T-cell (primary cell): ENCODE results near the gene SERTAD2. TPM values are rescaled to one million over a fixed set of nuclear protein-coding genes. Genes with fewer than 3 reads are reported as not detected.

Experiments
- ATAC-seq, 4 experiments: fragments of 200-7000 bp in 3 of 4; fragments of 150-1000 bp in 1 of 4; cut with Tn5 transposase; replicated peaks in 1 of 4; 1 replicate in 3 of 4; 2 replicates in 1 of 4; pipeline ENCODE4 v1.10.0; 2021; ENCODE audit warnings: moderate library complexity in 3 of 4, mild to moderate bottlenecking in 2 of 4, moderate number of reproducible peaks in 1 of 4
- CTCF ChIA-PET, 2 donors: fragments of 300-600 bp; sonication (Branson Sonifier 250); formaldehyde crosslinking; loops; one replicate each; lab custom pipeline; 2022; ENCODE audit warnings: antibody characterized with exemption in 2 of 2; lab: Charles Lee
- POLR2A ChIA-PET, 2 donors: fragments of 300-600 bp; sonication (Branson Sonifier 250); formaldehyde crosslinking; loops; one replicate each; lab custom pipeline; 2022; ENCODE audit warnings: antibody characterized with exemption in 2 of 2; lab: Charles Lee
- DNase-seq, 35 experiments: peaks; one replicate each; pipeline versions ENCODE4 v3.0.0 to v3.0.0-alpha.2; 2013 to 2023
- H3K27ac ChIP-seq: one replicate; pipeline ENCODE4 v1.5.1; 2013; ENCODE audit warnings: low read length
- H3K27me3 ChIP-seq, 2 experiments: replicated peaks in 1 of 2; 1 replicate in 1 of 2; 2 replicates in 1 of 2; pipeline versions ENCODE4 v1.6.1 to v1.7.0; 2013; ENCODE audit warnings: low read length in 1 of 2, mixed read lengths in 1 of 2; ENCODE audit not compliant: control insufficient read depth in 2 of 2, insufficient read depth in 2 of 2; ENCODE audit errors: extremely low read depth in 1 of 2
- H3K36me3 ChIP-seq, 2 donors: 1 replicate in 1 of 2; 2 replicates in 1 of 2; pipeline versions ENCODE4 v1.6.1 to v1.7.0; 2013; ENCODE audit warnings: low read length in 1 of 2; ENCODE audit not compliant: control insufficient read depth in 2 of 2, insufficient read depth in 1 of 2; ENCODE audit errors: extremely low read depth in 1 of 2
- H3K4me1 ChIP-seq, 2 experiments: 1 replicate in 1 of 2; 2 replicates in 1 of 2; pipeline versions ENCODE4 v1.6.1 to v1.7.0; 2013; ENCODE audit warnings: low read length in 2 of 2, mixed read lengths in 1 of 2; ENCODE audit not compliant: insufficient read depth in 2 of 2, control insufficient read depth in 1 of 2; ENCODE audit errors: extremely low read depth in 1 of 2
- H3K4me3 ChIP-seq, 2 donors: 1 replicate in 1 of 2; 2 replicates in 1 of 2; pipeline versions ENCODE4 v1.5.1 to v1.7.0; 2013; ENCODE audit warnings: mild to moderate bottlenecking in 2 of 2, low read length in 1 of 2, moderate library complexity in 1 of 2; ENCODE audit not compliant: control insufficient read depth in 1 of 2; ENCODE audit errors: extremely low read depth in 1 of 2
- H3K9me3 ChIP-seq: 2 replicates; pipeline ENCODE4 v1.7.0; 2013
- H3K27ac Mint-ChIP-seq, 2 donors: one replicate each; pipeline ENCODE4 v1.8.0; 2020 to 2021; ENCODE audit warnings: mild to moderate bottlenecking in 2 of 2, mixed read lengths in 2 of 2
- H3K27me3 Mint-ChIP-seq, 2 donors: one replicate each; pipeline ENCODE4 v1.8.0; 2021 to 2022; ENCODE audit warnings: mixed read lengths in 2 of 2
- H3K36me3 Mint-ChIP-seq: one replicate; pipeline ENCODE4 v1.8.0; 2021; ENCODE audit warnings: mixed read lengths
- H3K4me1 Mint-ChIP-seq, 3 donors: one replicate each; pipeline ENCODE4 v1.8.0; 2020 to 2022; ENCODE audit warnings: mixed read lengths in 3 of 3, mild to moderate bottlenecking in 1 of 3
- H3K4me3 Mint-ChIP-seq, 3 donors: one replicate each; pipeline ENCODE4 v1.8.0; 2020 to 2022; ENCODE audit warnings: mild to moderate bottlenecking in 3 of 3, mixed read lengths in 3 of 3, moderate library complexity in 3 of 3
- H3K9me3 Mint-ChIP-seq, 3 donors: one replicate each; pipeline ENCODE4 v1.8.0; 2020 to 2022; ENCODE audit warnings: mixed read lengths in 3 of 3
- WGBS: methylation state at CpG from one replicate; pipeline ENCODE4 v1.1.5; 2013; ENCODE audit warnings: missing lambda C conversion rate; ENCODE audit not compliant: insufficient coverage; 5-methylcytosine and 5-hydroxymethylcytosine counted together
- total RNA-seq, 35 experiments: library from RNA in 6 of 35; stranded (reverse) in 6 of 35; fragments of 120-200 nt in 1 of 35; gene quantifications; one replicate each; pipeline versions ENCODE4 v1.2.1 to v1.2.4 and lab custom pipeline; 2013 to 2026

The SERTAD2 gene
- total RNA-seq, 5 donors from 2014 or later (not counting 1 experiment from before 2014, with no cell fraction given): 22.8 to 39.7 (median 27.4) TPM

DNA sequence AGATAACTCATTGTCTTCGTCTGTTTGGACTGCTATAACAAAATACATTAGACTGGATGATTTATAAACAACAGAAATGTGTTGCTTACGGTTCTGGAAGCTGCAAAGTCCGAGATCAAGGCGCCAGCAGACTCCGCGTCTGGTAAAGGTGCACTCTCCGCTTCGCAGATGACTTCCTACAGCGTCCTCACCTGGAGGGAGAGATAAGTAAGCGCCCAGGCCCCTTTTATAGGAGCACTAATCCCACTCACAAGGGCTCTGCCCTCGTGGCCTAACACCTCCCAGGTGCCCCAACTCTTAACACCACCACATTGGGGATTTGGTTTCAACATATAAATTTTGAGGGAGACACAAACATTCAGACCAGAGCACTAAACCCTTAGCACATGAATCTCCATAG lies 51.3 kb downstream of the SERTAD2 start:
- Histone ChIP-seq H3K4me3 (no peak overlapping the region), H3K4me1 (peaks cover 1 to 23% of the 10 kb centered on the region in 2 experiments), H3K27ac (no peak overlapping the region), H3K36me3 (no peaks in the 10 kb centered on the region), H3K9me3 (no peaks in the 10 kb centered on the region), H3K27me3 (peaks cover 0 to 3% of the 10 kb centered on the region in 2 experiments)
- WGBS: 100% methylated on average over 2 of the region's 11 CpGs
- H3K4me1 Mint-ChIP-seq: peaks cover 18 to 25% (median 24%) of the 10 kb centered on the region in 3 donors
- ATAC-seq: no peak
- POLR2A ChIA-PET: no interaction called here
- H3K27ac Mint-ChIP-seq: no peak overlapping the region
- no peaks in the 10 kb centered on the region for H3K9me3 Mint-ChIP-seq
- H3K27me3 Mint-ChIP-seq: no peaks in the 10 kb centered on the region
- DNase-seq: no peak
- CTCF ChIA-PET: no interaction called here
- H3K36me3 Mint-ChIP-seq: no peaks in the 10 kb centered on the region
- no peak overlapping the region for H3K4me3 Mint-ChIP-seq

DNA sequence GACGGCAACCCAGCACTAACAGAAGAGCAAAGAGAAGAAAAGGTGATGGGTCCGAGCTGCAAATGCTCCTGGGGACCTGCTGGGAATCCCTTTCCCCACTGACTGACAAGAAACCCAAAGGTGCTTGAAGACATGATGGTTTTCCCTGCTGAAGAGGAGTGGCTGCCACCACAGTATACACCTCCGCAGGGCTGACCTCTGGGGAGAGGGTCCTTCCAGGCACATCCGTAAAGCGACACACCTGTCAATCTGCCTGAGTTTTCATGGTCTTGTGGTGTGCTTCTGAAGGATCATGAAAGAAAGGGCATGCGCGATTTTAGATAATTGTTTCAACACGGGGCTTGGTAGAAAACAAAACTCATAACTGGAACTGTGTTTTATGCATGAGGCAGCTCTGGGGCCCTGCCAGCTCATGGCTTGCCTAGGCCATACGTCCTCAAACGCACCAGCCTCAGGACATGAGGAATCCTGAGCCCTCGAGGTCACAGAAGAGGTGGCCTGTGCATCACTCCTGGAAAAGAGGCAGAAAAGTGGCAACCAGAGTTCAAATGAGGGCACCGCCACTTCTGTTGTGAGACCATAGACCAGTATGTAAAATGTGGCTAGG lies 51.8 kb downstream of the SERTAD2 start:
- WGBS: 88% methylated on average over 10 of the region's 12 CpGs
- DNase-seq (no peak), ATAC-seq (no peak)
- Mint-ChIP-seq H3K4me1 (peaks cover 13 to 20% (median 19%) of the 10 kb centered on the region in 3 donors), H3K27me3 (no peaks in the 10 kb centered on the region), H3K9me3 (no peaks in the 10 kb centered on the region), H3K4me3 (no peak overlapping the region), H3K27ac (no peak overlapping the region), H3K36me3 (no peaks in the 10 kb centered on the region)
- H3K27ac ChIP-seq: no peak overlapping the region
- peaks cover 0 to 3% of the 10 kb centered on the region in 2 experiments for H3K27me3 ChIP-seq
- H3K4me1 ChIP-seq: peaks cover 0 to 18% of the 10 kb centered on the region in 2 experiments
- H3K9me3 ChIP-seq: no peaks in the 10 kb centered on the region
- no peaks in the 10 kb centered on the region for H3K36me3 ChIP-seq
- CTCF ChIA-PET: no interaction called here
- no peak overlapping the region for H3K4me3 ChIP-seq
- POLR2A ChIA-PET: interaction anchor here in 1 of 2 donors (0.6 kb wide), 1 partner anchor 102 kb away, joined by 7 read pairs; no protein-coding TSS in a partner anchor

DNA sequence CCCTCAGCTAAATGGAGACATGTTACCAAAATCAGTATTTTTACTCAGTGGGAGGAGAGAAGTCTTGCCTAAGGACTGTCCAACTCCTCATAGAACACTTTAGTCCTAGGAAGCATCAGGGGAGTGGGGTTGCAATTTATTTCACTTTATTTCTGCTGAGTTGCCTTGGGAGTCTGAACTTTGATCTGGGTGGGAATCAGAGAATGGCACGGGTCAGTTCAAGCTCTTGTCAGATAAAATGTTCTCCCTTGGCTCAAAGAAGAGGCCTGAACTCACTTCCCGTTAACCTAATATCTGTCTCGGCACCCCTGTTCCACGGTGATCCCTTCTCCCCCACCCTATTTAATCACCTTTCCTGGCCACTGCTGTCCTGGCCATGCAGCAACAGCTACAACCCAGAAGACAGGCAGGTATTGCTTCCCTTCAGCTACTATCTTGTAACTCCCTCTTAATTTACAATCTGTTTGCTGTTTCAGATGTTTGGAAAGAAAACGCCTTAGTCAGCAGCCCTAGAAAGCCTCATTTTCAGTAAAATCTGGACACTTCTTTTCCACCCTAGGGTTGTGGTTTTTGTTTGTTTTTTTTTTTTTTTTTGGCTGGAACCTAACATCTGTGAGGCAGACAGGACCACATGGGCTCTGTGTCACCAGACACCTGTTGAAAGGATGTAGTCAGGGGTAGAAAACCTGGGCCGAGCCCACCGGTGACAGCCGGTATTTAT lies 52.5 kb downstream of the SERTAD2 start:
- no peaks in the 10 kb centered on the region for H3K9me3 ChIP-seq
- Mint-ChIP-seq H3K4me1 (peaks cover 7 to 13% (median 12%) of the 10 kb centered on the region in 3 donors), H3K4me3 (no peak overlapping the region), H3K36me3 (no peaks in the 10 kb centered on the region), H3K27ac (no peak overlapping the region), H3K9me3 (no peaks in the 10 kb centered on the region), H3K27me3 (no peaks in the 10 kb centered on the region)
- 95% methylated on average over 6 of the region's 8 CpGs for WGBS
- H3K27me3 ChIP-seq: peaks cover 0 to 3% of the 10 kb centered on the region in 2 experiments
- no peak for ATAC-seq
- ChIA-PET CTCF (interaction anchor here in 1 of 2 donors (0.5 kb wide), 1 partner anchor 15 kb away, joined by 4 read pairs; no protein-coding TSS in a partner anchor), POLR2A (interaction anchor here in 1 of 2 donors (0.6 kb wide), 1 partner anchor 103 kb away, joined by 7 read pairs; no protein-coding TSS in a partner anchor)
- H3K27ac ChIP-seq: no peak overlapping the region
- H3K4me1 ChIP-seq: peaks cover 0 to 11% of the 10 kb centered on the region in 2 experiments
- no peak for DNase-seq
- no peak overlapping the region for H3K4me3 ChIP-seq
- H3K36me3 ChIP-seq: no peaks in the 10 kb centered on the region

DNA sequence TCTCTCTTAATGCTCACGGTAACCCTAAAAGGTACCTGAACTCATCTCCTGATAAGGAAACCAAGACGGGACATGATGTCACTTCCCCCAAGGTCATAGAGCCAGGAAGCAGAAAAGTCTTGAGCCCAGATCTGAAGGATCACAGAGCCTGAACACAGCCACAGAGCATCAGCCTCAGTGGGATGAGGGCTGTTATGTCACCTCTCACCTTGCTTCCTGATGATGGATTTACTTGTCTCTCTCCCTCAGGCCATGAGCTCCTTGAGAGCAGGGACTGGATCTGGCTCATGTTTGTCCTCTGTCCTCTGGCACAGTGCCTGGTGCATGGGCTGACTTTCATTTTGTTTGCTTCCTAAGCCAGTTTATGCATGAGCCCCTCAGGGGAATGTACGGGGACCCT lies 54.2 kb downstream of the SERTAD2 start:
- no peaks in the 10 kb centered on the region for H3K36me3 Mint-ChIP-seq
- H3K4me1 Mint-ChIP-seq: peaks cover 6 to 10% (median 7%) of the 10 kb centered on the region in 3 donors
- DNase-seq (no peak), ATAC-seq (no peak)
- H3K4me3 Mint-ChIP-seq: no peak overlapping the region
- Histone ChIP-seq H3K4me1 (peaks cover 0 to 7% of the 10 kb centered on the region in 2 experiments), H3K4me3 (no peak overlapping the region), H3K36me3 (no peaks in the 10 kb centered on the region), H3K27me3 (peaks cover 0 to 3% of the 10 kb centered on the region in 2 experiments), H3K27ac (no peak overlapping the region), H3K9me3 (no peaks in the 10 kb centered on the region)
- ChIA-PET CTCF (interaction anchor here (0.5 to 1.1 kb wide), 2 partner anchors 45 to 138 kb away, joined by 3 read pairs; no protein-coding TSS in a partner anchor), POLR2A (no interaction called here)
- H3K27me3 Mint-ChIP-seq: no peaks in the 10 kb centered on the region
- H3K9me3 Mint-ChIP-seq: no peaks in the 10 kb centered on the region
- WGBS: 61% methylated on average over 3 of the region's 3 CpGs
- no peak overlapping the region for H3K27ac Mint-ChIP-seq

DNA sequence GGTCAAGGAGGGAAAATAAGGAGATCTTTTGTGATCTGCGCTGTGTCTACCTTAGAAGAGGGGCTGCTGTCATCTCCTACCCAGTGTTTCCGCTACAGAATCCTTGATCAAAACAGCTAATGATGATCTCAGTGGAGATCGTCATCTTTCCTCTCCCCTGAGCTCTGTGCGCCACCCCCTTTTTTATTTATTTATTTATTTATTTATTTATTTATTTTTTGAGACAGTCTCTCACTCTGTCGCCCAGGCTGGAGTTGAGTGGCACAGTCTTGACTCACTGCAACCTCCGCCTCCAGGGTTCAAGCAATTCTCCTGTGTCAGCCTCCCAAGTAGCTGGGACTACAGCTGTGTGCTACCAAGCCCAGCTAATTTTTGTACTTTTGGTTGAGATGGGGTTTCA lies 55.5 kb downstream of the SERTAD2 start:
- H3K27ac ChIP-seq: no peak overlapping the region
- DNase-seq (no peak), ATAC-seq (no peak)
- ChIA-PET CTCF (no interaction called here), POLR2A (interaction anchor here in 1 of 2 donors (1.3 kb wide), 1 partner anchor 9 kb away, joined by 6 read pairs; no protein-coding TSS in a partner anchor)
- no CpG with 5 or more reads among the region's 6 CpGs for WGBS
- no peaks in the 10 kb centered on the region for H3K9me3 ChIP-seq
- peaks cover 0 to 2% of the 10 kb centered on the region in 2 donors for H3K36me3 ChIP-seq
- peaks cover 0 to 7% of the 10 kb centered on the region in 2 experiments for H3K4me1 ChIP-seq
- H3K4me3 ChIP-seq: no peak overlapping the region
- H3K27me3 ChIP-seq: peaks cover 0 to 3% of the 10 kb centered on the region in 2 experiments
- H3K27me3 Mint-ChIP-seq: no peaks in the 10 kb centered on the region
- no peak overlapping the region for H3K4me3 Mint-ChIP-seq
- H3K4me1 Mint-ChIP-seq: peaks cover 6 to 10% (median 7%) of the 10 kb centered on the region in 3 donors
- no peaks in the 10 kb centered on the region for H3K36me3 Mint-ChIP-seq
- no peak overlapping the region for H3K27ac Mint-ChIP-seq
- no peaks in the 10 kb centered on the region for H3K9me3 Mint-ChIP-seq

DNA sequence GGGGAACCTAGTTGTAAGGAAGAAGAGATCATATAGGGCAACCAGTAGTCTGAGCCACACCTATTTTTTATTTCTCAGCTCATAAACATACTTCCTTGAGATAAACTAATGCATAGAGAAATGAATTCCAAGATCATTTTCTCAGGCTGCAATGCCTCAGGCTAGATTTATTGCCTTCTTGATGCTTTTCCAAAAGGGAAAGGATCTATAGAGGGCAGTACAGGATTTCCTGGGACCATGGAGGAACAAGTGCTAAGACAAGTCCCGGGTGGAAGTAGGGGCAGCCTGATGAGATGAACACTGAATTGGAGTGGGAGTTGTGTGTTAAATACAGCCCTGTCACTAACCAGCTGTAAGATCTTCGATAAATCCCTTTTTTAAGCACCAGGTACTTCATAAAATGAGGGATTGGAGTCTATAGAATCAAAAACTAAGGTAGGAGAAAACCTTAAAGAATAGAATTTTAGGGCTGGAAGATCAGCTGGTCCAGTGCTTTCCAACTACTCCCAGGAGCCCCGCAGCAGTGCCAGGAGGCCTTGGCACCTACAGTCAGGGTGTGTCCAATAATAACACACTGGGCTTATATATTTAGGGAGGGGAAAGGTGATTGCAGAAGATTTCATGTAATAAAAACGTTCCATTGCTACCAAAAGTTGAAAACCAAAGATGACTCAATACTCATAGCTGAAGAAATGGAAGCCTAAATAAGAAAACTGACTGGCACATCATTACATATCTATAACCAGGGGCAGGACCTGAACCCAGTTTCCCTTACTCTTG lies 58.1 kb downstream of the SERTAD2 start:
- Mint-ChIP-seq H3K36me3 (peaks cover 17% of the 10 kb centered on the region), H3K27ac (no peak overlapping the region), H3K27me3 (no peaks in the 10 kb centered on the region), H3K4me3 (no peak overlapping the region), H3K4me1 (peaks cover 6 to 10% (median 7%) of the 10 kb centered on the region in 3 donors), H3K9me3 (no peaks in the 10 kb centered on the region)
- Histone ChIP-seq H3K4me3 (no peak overlapping the region), H3K27ac (no peak overlapping the region), H3K27me3 (peaks cover 0 to 3% of the 10 kb centered on the region in 2 experiments), H3K9me3 (no peaks in the 10 kb centered on the region), H3K4me1 (peaks cover 0 to 7% of the 10 kb centered on the region in 2 experiments), H3K36me3 (peaks cover 5 to 19% of the 10 kb centered on the region in 2 donors)
- WGBS: no CpG with 5 or more reads among the region's 4 CpGs
- POLR2A ChIA-PET: no interaction called here
- no peak for DNase-seq
- CTCF ChIA-PET: interaction anchor here (0.6 to 1.3 kb wide), 4 partner anchors 12 to 636 kb away, joined by 3 to 8 read pairs (median 4); no protein-coding TSS in a partner anchor
- no peak for ATAC-seq
